HTR-8/SVneo (cell line): ENCODE measurements around the gene BMP2K.

ENCODE experiments used
- DNase-seq: peaks from one replicate; pipeline ENCODE4 v3.0.0; 2011; ENCODE audit warnings: low spot score, mixed read lengths; ENCODE audit not compliant: insufficient read length
- FAIRE-seq: peaks from 2 replicates; lab custom pipeline; 2011; peaks lifted over from hg19 to GRCh38; lab: Jason Lieb, UNC

The BMP2K gene

DNA sequence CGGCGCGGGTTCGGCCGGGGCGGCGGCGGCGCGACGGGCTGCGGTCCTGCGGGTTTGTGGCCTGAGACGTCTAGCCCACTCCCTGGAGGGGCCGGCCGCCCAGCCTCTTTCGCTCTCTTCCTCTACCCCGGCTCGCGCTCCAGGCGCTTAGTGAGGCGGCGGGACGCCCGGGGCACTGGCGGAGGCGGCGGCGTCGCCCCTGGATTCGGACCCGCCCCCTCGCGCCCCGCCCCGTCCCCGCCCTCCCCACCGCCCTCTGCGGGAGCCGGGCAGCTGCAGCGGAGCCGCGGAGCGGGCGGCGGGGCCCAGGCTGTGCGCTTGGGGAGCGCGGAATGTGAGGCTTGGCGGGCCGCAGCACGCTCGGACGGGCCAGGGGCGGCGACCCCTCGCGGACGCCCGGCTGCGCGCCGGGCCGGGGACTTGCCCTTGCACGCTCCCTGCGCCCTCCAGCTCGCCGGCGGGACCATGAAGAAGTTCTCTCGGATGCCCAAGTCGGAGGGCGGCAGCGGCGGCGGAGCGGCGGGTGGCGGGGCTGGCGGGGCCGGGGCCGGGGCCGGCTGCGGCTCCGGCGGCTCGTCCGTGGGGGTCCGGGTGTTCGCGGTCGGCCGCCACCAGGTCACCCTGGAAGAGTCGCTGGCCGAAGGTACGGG, at the start of gene BMP2K:
TSS of gene BMP2K (plus strand) at position 272 of the 650 bp plus-strand sequence. CDS start at position 466, 194 bp downstream.
- no peak for FAIRE-seq
- DNase-seq, result peak; percentile 57

DNA sequence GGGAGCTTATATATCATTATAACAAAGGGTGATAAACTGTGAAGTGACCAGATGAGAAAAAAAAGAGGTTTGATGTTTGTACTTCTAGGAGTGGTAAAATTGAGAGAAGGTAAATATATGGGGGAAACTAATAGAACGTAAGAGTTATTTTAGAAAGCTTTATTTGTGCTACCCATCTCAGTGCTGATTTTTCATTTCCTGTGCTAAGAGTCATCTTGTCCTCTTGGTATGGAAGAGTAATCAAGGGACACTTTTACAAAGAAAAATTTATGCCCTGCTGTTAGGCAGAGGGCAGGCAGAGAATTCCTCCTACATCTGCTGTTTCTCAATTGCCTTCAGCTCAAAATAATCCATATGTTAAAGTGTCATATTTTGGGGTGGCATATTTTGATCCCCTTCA, 49.6 kb upstream of the BMP2K start:
- FAIRE-seq (no peak), DNase-seq (no peak)

DNA sequence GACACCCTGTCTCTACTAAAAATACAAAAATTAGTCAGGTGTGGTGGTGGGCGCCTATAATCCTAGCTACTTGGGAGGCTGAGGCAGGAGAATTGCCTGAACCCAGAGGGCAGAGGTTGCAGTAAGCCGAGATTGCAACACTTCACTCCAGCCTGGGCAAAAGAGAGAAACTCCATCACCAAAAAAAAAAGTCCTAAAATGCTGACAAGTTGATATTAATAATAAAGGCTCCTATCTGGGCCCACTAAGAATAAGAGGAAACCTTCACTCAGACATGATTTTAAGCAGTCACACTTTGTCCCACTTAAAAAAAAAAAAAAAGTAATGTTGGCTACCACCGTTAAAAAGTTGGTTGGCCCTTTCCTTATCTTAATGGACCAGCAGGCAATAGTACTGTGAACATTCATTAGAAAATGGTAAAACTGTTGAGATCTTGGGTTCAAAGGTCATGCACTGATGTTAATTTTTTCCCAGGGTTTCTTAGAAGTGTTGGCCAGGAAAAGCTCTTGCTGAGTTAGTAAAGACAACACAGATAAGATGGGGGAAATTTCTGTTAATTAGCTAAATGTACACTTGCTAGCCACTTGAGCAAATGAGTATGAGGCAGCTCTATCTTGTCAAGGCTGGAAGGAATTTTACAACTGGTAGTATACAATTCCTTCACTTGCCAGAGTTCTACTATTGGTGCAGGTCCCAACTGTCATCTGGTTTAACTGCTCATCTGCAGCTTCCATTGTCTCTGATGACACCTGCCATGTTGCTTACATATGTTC, 43.6 kb upstream of the BMP2K start:
- DNase-seq (no peak), FAIRE-seq (no peak)

DNA sequence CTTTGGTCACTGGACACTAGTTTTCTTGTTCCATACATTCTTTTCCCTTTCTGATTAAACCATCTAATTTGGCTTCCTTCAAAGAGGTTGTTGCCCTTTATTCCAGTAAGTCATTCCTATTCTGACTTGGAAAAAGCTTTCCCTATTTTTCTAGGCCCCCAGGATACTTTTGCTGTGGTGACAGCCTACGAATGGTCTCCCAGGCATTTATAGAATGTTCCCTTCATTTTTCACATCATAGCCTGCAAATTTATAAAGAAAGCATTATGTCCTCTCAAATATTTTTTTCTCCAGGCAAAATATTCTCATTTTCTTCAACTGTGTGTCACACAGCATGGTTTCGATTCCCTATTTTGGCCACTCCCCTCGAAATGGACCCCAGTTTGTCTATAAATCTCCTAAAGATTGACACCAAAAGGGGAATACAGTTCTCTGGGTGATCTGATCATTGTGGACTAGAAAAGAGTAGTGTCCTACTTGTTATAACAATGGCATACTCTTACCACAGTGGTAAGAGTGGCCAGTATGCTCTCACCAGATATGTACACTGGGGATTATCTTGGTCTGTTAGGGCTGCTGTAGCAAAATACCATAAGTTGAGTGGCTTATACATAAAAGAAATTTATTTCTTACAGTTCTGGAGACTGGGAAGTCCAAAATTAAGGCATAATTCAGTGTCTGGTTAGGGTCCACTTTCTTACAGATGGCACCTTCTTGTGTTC, 41.5 kb upstream of the BMP2K start:
- no peak for DNase-seq
- no peak for FAIRE-seq

DNA sequence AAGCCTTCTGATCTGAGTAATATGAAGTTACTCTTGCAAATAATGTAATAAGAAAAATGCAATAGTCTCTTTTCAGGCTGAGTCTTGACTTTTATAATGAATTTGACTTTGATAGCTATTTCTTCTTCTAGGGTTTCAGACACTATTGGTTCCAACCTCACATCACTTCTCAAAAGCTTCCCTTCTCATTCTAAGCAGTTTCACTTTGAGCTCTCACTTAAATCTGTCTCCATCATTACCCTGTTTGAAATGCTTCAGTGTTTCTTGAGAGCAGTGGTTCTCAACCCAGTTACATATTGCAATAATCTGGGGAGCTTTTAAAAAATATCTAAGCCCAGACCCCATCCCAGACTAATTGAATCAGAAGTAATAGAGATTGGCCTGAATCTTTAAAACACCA, 40.5 kb upstream of the BMP2K start:
- DNase-seq, result no peak
- FAIRE-seq, result no peak

DNA sequence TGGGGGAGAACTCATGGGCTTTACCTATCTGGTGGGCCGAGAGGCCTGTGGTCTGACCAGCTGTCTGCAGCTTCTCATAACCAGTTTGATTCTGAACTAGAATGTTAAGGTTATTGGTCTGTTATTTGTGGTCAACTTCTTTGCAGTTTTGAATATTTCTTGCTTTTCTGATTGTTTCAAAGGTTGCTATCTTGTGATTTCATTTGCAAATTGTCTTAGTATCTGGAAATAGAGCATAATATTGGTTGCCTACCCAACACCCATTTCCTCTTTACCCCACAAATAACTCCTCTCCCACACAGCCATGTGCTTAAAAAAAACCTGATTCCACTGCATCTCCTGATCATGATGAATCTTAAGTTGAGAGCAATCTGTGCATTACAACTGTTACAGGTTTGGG, 39.1 kb upstream of the BMP2K start:
- no peak for DNase-seq
- FAIRE-seq, result no peak

DNA sequence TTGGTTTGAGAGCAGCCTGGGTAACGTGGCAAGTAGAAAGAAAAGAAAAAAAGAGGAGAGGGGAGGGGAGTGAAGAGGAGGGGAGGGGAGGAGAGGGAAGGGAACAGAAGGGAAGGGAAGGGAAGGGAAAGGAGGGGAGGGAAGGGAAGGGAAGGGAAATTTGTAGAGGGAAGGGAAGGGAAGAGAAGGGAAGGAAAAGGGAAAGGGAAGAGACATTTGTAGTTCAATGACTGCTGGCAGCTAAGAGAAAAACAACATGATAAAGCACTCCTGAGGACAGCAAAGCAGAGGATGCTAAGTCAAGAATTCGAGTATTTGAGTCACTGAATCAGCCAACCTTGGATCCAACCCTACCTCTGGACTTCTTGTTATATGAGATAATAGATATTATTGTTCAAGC, 38.2 kb upstream of the BMP2K start:
- DNase-seq (no peak), FAIRE-seq (no peak)

DNA sequence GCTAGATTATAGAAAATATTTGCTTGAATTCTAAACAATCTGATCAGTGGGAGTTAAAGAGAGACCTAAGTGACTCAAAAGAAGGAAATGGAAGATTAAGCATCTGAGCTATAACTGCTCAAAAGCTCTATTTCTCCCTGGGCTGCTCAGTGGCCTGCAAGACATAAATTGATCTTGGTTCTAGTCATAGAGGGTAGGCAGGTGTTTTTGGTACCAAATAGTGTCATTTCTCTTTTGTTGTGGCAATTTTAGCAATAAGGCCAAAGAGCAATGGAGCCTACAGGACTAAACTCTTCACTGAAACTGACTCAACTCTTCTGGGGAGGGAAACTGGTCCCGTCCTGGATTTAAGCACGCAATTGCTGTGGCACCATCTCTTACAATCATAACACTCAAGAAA, 33.9 kb upstream of the BMP2K start:
- DNase-seq, result no peak
- FAIRE-seq, result no peak

DNA sequence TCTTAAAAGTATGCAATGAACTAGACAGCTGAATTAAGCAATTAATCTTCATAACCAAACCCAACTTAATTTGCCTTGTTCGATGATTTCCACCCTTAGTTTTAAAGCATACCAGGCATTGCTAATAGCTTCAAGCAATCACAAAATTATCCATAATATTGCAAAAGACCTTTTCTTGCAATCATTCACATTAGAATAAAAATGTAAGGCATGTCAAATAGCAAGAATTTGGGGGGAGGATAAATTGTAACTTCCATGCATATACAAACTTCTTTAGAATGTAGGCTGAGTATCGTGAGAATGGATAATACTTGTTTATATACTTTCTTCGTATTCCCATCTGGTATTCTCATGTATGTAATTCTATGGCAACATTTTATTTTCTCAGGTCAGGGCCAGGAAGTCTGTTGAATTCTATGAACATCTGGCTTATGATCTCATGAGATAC, 28.7 kb upstream of the BMP2K start:
- DNase-seq (no peak), FAIRE-seq (no peak)

DNA sequence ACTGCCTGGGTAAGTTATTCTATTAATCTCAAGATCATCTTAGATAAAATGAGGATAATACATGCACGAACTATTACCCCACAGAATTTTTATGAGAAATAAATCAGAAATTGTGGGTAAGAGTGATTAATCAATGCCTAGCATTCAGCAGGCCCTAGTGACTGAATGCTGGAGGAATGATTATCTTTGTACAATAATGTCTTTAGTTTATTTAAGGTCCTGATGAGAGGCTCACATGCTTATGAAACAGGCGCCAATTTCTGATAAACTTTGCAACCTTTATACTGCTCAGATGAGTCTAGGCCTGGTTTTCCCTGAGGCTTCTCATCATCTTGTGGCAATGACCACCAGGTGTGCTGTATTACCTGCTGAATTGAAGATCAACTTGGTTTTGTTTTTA, 27.8 kb upstream of the BMP2K start:
- no peak for DNase-seq
- no peak for FAIRE-seq

DNA sequence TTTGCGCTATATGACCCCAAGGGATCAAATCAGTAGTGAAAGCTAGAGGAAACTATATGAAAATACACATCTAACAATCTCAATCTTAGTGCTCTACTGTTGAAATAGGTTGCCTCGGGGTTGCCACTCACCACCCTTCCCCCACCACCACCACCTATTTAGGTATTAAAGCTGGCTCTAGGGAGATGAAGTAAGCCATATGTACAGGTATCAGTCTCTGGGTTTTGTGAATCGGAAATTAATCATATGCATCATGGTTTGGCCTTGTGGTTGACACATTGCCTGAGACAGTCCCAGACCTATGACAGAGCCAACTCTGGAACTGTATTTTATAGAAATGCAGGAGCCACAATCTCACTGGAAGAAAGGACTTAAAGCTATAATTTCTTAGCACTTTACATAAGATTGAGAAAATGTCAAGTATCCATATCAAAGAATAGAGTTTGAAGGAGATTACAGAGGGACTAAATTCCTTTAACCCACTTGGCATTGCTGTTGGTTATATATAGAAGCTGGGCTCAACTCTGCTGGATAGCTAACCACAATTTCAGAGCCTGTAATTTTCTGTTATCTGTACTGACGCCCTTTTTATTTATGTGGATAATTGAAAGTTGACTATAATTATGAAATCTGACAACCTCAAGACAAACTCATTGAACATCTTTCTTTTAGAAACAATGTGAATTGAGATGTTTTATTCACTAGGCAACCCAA, 26.7 kb upstream of the BMP2K start:
- FAIRE-seq (no peak), DNase-seq (no peak)

DNA sequence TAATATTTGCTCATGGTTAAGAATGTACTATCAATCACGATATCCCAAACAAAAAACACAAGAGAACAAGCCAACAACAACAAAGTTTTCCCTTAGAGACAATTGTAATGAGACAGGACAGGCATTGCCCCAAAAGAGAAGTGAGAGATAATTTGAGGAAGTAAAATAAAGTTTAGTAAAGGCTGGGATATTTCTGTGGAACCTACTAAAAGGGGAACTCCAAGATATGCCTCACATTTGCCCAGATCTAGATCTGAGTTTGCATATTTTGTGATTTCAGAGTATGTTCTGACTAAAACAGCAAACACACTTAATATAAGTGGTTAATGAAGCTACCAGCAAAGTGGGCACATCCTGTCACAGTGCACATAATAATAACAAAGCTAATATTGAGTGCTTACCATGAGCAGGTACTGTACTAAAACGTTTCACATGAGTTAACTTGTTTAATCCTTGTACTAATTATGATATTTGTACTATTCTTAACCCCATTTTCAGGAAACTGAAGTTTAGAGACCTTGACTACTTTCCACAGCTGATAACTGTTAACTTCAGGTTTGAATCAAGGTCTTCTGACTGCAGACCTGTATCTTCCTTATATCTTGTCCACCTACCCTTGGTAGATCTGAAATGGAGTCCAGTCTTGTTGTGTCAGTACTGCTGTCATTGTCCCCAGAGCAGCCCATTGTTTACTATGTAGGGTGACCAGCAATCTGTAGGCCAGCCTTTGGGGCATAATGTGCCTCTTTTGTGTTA, 26.0 kb upstream of the BMP2K start:
- no peak for DNase-seq
- no peak for FAIRE-seq

DNA sequence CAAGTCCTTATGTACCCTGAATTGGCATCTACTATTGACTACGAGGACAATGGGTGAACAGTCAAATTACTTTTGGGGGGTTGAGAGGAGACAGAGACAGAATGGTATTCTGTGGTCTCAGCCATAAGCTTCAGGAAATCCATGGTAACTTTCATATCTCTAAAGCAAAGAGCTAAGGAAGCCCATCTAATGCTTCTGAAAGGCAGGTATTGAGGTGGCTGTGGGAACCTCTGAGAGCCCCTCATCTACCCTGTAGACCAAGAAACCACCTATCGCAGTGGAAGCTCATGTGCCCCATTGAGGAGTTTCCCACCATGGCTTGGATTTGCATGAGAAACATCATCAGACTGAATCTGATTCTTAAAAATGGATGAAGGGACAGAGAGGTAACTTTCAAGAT, 23.1 kb upstream of the BMP2K start:
- DNase-seq (no peak), FAIRE-seq (no peak)

DNA sequence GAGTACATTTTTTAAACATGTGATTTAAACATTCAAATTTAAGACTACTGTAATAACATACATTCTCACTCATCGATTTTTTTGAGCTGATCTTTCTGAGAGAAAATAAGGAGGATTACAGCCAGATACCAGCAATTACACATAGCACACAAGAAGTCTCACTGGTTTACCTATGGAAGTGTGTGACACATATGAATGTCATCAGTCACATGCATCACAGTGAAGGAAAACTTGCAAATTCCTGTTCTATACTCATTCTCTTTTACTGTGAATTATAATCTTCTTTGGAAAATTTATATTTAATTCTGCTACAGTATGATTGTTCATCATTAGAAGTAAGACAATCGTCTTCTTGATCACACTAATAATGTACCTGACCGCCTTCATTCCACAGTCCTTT, 21.3 kb upstream of the BMP2K start:
- no peak for FAIRE-seq

DNA sequence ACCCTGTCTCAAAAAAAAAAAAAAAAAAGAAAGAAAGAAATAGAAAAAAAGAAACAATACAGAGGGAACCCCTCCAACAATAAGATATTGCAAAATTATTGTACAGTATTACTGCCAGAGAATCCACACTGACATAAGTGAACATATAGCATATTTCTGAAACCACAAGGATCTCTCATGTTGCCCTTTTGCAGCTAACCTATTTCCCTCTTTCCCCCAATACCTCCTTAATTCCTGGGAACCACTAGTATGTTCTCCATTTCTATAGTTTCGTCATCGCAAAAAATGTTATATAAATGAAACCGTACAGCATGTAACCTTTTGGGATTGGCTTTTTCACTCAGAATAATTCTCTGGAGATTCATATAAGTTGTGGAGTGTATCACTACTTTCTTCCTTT, 20.0 kb upstream of the BMP2K start:
- no peak for DNase-seq
- no peak for FAIRE-seq

More for the DNA sequence above, 21.3 kb upstream of the BMP2K start:
- DNase-seq, result no peak

DNA sequence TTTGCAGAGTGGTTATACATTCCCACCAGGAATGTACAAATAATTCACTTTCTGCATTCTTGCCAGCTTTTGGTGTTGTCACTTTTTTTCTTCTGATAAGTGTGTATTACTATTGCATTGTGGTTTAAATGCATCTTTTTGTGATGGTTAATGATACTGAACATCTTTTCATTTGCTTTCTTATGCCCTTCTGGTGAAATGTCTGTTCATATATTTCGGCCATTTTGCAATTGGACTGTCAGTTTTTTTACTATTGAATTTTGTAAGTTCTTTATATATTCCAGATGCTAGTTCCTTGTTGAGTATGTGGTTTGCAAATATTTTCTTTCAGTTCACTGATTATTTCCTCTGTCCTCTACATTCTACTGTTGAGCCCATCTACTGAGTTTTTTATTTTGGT, 19.4 kb upstream of the BMP2K start:
- no peak for FAIRE-seq
- DNase-seq, result no peak

DNA sequence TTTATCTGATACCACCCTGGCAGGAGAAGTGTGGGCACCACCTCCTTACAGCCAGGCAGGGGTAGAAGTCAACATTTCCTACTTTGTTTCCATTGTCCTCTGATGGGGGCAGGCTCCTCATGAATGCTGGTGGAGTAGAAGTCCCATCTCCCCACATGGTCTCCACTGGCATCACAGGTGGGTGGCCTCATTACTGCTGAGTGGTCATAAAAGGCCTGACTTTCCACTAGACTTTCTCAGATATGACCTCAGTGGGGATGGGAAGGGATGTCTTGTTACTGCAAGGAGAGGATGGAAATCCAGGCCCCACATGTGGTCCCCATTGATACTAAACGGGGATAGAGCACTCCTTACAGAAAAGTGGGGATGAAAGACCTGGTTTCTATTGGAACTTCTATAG, 18.6 kb upstream of the BMP2K start:
- DNase-seq, result no peak
- FAIRE-seq, result no peak

DNA sequence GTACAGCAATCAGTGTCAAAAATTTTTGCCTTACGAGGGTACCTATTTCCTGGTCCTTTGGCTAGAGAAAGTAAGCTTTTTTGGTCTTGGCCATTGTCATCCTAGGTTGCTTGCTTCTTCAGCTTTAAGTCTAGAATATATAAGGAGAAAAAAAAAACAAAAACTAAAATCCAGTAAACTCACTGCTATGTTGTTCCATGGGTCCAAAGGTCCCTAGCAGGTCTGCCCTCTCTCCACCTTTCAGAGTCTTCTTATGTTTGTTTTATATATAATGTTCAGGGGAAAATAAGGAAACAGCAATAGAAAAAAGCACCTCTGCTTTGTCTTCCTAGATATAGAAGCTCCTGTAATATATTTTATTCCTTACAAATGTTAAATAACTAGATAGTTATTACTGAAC, 18.1 kb upstream of the BMP2K start:
- no peak for DNase-seq
- no peak for FAIRE-seq

DNA sequence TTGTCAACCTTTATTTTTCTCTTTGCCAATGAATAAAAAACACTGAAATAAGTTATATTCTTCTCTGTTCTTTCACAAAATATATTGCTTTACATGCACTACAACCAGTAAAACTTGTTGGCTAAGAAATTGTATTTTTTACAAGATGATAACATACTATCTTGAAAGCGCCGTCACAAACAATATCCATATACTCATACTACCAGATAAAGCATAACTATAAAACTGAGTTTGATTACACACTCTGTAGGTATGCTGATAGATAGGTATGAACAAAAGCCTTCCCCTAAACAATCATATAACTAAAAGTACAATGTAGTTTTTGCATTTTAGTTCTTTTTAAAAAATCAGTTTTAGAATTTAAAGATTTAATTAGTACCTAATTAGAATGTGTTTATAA, 13.6 kb upstream of the BMP2K start:
- DNase-seq (no peak), FAIRE-seq (no peak)

DNA sequence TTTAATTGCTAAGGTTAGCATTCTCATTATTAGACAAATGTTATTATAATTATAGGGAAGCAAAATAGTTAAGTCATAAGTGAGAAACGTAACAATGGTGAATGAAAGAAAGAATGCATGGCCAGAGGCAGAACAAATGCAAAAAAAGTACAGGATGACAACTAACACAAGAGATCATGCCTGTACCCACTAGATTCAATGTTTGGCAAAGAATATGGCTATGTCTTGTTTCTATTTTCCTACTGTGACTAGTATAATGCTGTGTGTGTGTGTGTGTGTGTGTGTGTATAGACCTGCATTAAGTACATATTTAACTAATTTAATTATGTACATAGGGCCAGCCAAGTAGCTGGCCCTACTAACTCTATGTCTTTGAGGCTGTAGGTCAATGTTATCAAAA, 12.9 kb upstream of the BMP2K start:
- DNase-seq, result no peak
- no peak for FAIRE-seq
